Hematopoietic multipotent progenitor cell treated with erythropoietin and hydrocortisone succinate and interleukin-3 and kit ligand, for 4 days (in vitro differentiated cells): ENCODE results near the gene MEF2C.
"Not testable (repeated sequence)": the region's sequence is repeated elsewhere in the genome, so short reads cannot be mapped to it uniquely, and the experiment has no call there.

Experiments used
- DNase-seq: peaks from one replicate; pipeline ENCODE4 v3.0.0-alpha.2; 2015

Gene MEF2C

GRCh38 chr5:88883059-88883835 is at the start of gene MEF2C:
Gene MEF2C (minus strand): TSS chr5:88883184. CDS start chr5:88823788, 59,396 bp downstream.
- peak; percentile 90 for DNase-seq

DNA sequence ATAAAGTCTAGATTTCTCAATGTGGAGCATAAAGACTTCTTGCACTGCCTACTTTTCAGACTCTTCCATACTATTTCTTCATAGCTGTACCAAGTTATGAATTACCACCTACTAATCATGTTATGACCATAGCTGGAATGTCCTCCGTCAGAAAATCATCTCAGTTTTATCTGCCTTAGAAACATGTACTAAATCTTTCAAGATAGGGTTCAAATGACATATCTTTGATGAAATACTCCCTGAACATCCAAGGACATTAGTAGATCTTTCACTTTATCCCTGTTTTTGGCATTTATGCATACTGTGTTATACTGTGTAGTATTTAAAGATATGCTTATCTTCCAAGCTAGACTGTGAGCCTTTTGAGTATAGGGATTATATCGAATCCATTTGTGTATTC is 49.6 kb upstream of the MEF2C start:
- DNase-seq: no peak

DNA sequence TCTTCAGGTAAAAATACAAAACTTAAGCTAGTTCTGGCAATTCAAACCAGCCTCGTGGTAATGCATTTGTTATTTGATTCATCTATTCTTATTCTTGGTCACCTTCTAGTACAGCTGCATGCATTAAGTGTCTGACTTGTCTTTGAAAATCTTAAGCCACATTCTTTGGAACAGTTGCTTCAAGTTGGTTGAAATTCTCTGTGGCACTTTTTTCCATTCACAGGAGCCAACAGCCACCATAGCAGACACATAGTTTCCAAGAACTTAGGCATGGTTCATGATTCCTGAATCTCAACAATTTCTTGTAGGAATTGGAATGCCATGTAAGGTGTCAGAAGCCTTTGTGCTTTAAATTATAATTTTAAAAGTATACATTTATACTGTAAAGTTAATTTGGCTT is 47.4 kb upstream of the MEF2C start:
- no peak for DNase-seq

GRCh38 chr5:88929385-88929784 is 46.4 kb upstream of the MEF2C start:
- peak; percentile 5 for DNase-seq

DNA sequence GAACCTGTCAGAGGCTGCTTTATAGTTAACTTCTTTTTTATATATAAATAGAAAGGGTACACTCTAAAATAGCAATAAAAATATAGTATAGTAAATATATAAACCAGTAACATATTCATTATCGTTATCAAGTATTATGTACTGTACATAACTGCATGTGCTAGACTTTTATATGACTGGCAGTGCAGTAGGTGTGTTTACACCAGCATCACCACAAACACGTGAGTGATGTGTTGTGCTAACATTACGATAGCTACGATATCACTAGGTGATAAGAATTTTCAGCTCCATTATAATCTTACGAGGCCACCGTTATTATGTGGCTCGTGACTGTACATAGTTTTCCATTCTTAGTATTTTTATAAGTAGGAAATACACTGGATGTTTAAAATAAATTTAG is 43.8 kb upstream of the MEF2C start:
- no peak for DNase-seq

GRCh38 chr5:88925692-88926490 is 42.9 kb upstream of the MEF2C start:
- no peak for DNase-seq

GRCh38 chr5:88924330-88924657 is 41.3 kb upstream of the MEF2C start:
- DNase-seq: no peak

- no peak for DNase-seq
Measured at GRCh38 chr5:88923623-88924329, 40.8 kb upstream of the MEF2C start.

DNA sequence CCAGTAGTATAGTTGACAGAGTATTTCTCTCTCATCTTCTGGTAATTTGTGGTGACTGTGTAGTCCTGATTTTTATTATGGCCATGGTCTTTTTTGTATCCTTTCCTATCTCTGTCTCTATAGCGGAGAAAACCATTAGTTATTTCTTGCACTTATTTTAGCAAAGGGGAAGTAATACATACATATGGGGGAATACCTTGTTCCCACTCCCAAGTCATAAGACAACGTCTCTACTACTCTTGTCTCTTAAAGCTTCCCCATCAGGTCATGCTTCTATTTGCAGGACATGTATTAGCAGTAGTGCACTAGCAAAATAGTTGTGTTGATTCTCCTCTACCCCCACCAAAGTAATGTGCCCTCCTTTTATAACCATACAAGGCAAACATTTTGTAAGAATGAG is 29.8 kb upstream of the MEF2C start:
- not testable (repeated sequence) for DNase-seq

GRCh38 chr5:88911059-88911572 is 28.1 kb upstream of the MEF2C start:
- DNase-seq: not testable (repeated sequence)

DNA sequence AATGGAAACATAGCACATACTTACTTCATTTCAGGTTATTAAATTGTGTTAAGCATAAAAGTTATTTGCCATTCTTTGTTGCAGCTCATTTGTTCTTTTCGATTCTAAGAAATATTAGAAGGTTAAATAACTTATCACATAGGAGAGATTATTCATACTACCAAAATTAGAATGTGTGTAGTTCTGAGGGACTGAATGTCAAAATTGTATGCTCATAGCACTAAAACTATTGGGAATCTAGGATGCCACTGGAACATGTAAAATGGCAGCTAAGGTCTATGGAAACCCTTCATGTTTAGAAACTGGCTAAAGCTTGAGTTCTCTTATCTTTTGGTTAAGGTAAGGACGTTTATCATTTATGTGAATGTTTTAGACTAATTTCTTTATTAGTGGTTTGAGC is 21.5 kb upstream of the MEF2C start:
- DNase-seq: not testable (repeated sequence)

GRCh38 chr5:88903966-88904365 is 21.0 kb upstream of the MEF2C start:
- not testable (repeated sequence) for DNase-seq

- not testable (repeated sequence) for DNase-seq
Measured at GRCh38 chr5:88901077-88901476, 18.1 kb upstream of the MEF2C start.

GRCh38 chr5:88899096-88899737 is 16.2 kb upstream of the MEF2C start:
- no peak for DNase-seq

GRCh38 chr5:88897748-88898147 is 14.8 kb upstream of the MEF2C start:
- DNase-seq: no peak

GRCh38 chr5:88895681-88896501 is 12.9 kb upstream of the MEF2C start:
- DNase-seq: no peak

DNA sequence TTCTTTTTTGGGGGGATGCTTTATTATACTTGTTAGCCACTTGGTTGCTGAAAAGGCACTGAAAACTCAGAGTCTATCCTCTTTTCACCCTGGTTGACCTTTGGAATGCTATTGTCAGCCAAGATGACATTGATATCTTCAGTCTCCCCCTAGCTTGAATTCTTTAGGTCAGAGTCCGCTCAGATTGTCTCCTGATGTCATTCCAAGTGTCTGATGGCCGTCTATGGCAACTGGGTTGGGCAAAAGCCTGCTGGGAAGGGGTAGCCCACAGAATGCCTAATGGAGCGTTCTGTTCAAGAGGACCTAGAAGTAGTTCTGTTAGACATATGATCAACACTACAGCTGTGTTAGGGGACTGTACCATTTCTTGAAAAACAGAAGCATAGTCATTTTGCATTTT is 9.7 kb upstream of the MEF2C start:
- no peak for DNase-seq

GRCh38 chr5:88890070-88890781 is 7.2 kb upstream of the MEF2C start:
- DNase-seq: peak; percentile 48

DNA sequence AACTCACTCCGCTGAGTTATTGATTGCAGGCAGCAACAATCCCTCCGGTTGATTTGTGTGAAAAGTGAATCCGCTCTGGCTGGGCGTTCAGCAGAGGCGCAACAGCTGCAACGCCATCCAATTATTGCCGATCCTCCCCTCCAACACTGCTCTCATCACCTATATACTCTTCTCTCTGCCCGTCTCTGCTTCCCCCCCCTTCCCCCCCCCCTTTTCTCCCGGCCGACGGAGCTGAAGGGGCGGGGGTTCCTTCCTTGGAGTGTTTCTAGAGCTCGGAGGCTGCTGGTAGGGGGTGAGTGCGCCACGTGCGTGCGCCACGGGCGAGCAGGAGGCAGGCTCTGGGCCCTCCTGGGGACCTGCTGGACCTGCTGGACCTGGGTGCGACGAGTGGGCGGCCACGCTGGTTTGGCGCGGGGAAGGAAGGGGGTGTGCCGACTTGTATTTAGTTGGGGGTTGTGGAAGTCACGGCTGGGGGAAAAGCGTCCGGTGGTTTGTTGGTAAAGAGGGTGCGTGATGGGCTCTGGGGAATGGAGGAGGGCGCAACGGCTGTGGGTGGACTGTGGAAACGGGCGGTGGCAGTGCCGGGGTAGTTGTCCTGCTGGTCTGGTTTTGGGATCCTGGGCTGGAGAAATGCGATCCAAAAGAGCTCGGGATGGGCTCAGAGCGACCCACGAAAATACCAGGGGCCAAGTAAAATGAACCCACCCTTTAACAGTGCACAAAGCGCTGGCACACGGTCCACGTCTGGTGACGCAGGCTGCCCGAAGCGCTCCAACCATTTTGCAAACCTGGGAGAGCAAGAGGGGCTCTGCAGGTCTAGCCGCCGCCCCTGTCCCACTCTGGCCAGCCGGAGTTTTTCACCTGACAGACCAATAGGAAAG is 6.4 kb upstream of the MEF2C start:
- peak; percentile 85 for DNase-seq

DNA sequence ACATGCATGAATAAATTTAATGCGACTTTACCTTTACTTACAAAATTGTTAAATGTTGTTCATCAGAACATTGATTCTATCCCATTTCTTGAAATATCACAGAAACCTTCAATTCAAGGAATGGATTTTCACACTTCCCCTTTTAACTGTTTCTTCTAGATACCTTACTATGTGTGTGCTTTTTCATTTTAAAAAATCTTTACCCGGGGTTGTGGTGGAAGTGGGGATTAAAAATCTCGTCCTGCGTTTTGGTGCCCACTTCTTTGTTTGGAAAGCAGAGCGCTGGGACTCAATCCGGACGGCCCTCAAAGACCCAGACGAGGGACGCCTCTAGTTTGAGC is 5.8 kb upstream of the MEF2C start:
- no peak for DNase-seq
